Activated CD8-positive, alpha-beta memory T cell treated with anti-CD3 and anti-CD28 coated beads, Interleukin-2, amount 50 U/mL, for 1 hour (primary cell): ENCODE measurements around the gene LGI4.
"Not testable (repeated sequence)": the region's sequence is repeated elsewhere in the genome, so short reads cannot be mapped to it uniquely, and the experiment has no call there.

Source experiments
- DNase-seq: peaks from one replicate; pipeline ENCODE4 v3.0.0-alpha.2; 2020; ENCODE audit errors: extremely low read depth

LGI4 gene

DNA sequence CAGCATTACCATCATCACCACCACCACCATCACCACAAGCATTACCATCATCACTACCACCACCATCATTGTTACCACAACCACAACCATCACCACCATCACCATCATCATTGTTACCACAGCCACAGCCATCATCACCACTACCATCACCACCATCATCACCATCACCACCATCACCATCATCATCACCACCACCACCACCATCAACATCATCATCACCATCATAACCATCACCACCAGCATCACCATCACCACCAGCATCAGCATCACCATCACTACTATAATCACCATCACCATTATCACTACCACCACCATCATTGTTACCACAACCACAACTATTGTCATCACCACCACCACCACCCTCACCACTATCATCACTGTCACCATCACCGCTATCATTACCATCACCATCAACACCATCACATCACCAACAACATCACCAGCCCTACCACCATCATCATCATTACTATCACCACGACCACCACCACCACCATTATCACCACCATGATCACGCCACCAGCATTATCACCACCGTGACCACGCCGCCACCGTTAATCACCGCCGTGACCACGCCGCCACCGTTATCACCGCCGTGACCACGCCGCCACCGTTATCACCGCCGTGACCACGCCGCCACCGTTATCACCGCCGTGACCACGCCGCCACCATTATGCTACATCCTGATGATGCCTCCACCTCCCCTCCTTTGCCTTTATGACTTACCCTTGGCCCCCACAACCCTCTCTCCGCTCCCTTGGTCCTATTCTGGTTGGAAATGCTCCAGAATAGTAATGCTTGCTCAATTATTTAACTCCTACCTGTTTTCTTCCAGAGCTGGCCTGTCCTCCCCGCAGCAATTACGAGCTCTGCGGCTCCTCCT lies 29.2 kb downstream of the LGI4 start:
- no peak for DNase-seq

GRCh38 chr19:35105047-35105410 lies 29.8 kb downstream of the LGI4 start:
- no peak for DNase-seq

DNA sequence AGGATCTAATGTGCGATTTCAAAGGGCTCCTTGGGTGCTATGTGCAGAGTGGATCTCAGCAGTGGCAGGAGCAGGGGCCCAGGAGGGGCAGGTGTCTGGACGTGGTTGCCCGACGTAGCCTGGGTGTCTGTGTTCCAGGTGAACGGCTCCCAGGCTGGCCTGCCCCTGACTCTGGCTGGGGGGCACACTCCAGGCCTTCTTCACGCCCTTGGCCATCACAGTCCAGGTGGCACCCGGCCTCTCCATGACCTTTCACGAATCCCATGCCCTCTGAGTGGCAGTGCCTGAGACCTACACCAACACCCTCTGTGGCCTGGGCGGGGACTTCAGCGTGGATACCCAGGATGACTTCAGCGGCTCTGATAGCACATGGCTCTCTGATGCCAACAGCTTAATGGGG lies 30.5 kb downstream of the LGI4 start:
- DNase-seq, result no peak

DNA sequence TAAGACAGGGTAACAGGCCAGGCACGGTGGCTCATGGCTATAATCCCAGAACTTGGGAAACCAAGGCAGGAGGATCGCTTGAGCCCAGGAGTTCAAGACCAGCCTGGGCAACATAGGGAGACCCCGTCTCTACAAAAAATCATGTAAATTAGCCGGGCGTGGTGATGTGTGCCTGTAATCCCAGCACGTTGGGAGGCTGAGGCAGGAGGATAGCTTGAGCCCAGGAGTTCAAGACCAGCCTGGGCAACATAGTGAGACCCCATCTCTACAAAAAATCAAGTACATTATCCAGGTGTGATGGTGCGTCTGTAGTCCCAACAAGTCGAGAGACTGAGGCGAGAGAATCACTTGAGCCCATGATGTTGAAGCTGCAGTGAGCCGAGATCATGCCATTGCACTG lies 31.2 kb downstream of the LGI4 start:
- DNase-seq, result not testable (repeated sequence)

DNA sequence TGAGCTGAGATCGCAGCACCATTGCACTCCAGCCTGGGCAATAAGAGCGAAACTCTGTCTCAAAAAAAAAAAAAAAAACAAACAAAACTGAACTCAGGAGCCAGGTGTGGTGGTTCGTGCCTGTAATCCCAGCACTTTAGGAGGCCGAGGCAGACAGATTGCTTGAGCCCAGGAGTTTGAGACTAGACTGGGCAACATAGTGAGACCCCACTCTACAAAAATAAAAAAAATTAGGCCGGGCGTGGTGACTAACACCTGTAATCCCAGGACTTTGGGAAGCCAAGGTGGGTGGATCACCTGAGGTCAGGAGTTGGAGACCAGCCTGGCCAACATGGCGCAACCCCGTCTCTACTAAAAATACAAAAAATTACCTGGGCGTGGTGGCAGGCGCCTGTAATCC lies 32.9 kb downstream of the LGI4 start:
- not testable (repeated sequence) for DNase-seq

- no peak for DNase-seq
Observed at GRCh38 chr19:35100588-35101533, 34.0 kb downstream of the LGI4 start.

DNA sequence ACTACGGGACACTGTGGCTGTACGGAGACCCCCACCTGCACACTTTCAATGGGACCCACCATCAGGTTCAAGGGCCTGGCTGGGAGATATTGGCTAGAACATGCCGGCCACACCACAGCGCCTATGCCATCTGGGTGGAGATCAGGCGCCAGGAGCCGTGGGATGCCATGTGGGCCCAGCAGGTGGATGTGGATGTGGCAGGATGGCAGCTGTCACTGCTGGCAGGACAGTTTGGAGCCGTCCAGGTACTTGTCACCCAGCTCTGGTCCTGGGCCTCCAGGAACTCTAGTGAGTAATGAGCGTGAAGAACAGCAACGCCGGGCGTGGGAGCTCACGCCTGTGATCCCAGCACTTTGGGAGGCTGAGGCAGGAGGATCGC lies 35.0 kb downstream of the LGI4 start:
- no peak for DNase-seq

GRCh38 chr19:35099155-35099896 lies 35.5 kb downstream of the LGI4 start:
- no peak for DNase-seq

DNA sequence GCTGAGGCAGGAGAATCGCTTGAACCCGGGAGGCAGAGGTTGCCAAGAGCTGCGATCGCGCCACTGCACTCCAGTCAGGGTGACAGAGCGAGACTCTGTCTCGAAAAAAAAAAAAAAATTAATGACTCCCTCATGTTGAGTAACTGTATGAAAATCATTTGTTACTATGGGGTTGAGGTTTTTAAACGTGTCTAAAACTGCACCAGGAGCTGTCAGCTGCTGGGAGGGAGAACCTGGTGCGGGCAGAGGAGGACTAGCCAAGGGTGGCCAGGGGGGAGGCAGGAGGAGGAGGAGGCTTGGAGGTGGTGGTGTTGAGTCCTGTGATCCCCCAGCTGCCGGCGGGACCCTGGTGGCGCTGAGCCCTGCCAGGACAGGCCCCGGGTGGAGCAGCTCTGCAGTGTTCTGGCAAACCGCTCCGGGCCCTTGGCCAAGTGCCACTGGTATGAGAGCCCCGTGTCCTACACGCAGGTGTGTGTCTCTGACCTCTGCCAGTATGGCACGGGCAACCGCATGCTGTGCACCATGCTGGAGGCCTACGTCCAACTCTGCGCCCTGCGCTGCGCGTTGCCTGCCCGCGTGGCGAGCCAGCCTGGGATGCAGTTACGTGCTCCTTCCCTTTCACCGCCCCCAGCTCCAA lies 36.3 kb downstream of the LGI4 start:
- no peak for DNase-seq

GRCh38 chr19:35095667-35096368 lies 39.0 kb downstream of the LGI4 start:
- DNase-seq, result no peak

- DNase-seq, result no peak
Observed at GRCh38 chr19:35094656-35095055, 40.2 kb downstream of the LGI4 start.

GRCh38 chr19:35093941-35094647 lies 40.8 kb downstream of the LGI4 start:
- no peak for DNase-seq

DNA sequence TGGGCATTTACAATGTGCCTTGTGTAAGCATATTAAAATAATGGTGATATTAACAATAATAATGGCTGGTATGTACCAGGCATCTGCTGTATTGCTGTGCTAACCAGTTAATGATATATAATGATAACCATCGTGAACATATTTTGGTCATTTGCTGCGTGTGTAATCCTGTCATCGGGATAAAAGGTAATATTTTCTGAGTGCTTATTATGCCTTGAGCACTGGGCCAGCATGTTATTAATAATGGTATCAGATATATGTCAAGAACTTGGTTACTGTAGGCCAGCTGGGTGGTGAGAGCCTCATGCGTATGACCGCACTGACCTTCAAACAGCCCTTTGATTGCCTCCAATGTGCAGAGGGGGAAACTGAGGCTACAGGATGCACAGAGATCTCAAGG lies 41.4 kb downstream of the LGI4 start:
- DNase-seq, result no peak

DNA sequence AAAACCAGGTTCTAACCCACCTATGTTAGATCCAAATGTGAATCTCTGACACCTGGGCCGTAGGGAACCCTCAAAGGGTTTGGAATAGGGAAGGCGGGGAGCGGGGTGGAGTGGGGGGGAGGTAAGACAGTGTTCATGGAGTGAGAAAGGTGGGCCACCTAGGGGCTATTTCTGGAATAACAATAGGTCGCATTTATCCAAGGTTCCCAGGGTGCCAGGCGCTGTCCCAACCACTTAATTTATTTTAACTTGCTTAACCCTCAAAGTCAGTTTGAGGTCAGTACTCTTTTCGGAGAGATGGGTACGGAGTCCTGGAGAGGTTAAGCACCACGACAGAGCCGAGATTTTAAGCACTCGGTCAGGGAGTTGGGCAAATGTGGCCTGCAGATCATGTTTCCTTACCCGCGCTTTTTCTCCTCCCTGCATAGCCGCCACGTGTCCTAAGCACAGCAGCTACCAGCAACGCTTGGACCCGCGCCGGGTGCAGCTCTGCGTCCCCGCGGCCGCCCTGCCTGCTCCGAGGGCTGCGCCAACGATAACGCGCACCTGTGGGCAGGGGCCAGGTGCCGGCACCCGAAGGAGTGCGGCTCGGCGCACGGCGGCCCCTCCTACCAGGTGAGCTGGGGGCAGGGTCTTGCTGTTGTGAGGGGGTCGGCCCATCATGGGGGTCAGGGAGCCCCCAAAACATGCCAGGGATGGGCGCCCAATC lies 44.2 kb downstream of the LGI4 start:
- no peak for DNase-seq

DNA sequence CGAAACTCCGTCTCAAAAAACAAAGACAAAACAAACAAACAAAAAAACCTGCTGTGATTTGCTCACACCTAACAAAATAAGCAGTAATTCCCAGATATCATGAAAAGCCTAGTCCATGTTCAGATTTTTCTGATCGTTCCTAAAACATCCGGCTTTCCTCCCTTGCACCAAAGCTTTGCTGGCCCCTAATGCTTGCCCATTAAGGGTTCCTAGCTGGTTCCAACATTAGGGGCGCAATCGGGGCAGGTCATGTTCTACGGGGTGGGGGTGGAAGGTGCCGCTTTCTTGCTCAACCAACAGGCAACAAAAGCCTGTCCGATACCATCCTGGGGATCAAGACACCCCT lies 44.7 kb downstream of the LGI4 start:
- no peak for DNase-seq

- no peak for DNase-seq
Observed at GRCh38 chr19:35089554-35089953, 45.3 kb downstream of the LGI4 start.

GRCh38 chr19:35088131-35088913 lies 46.5 kb downstream of the LGI4 start:
- DNase-seq, result no peak

DNA sequence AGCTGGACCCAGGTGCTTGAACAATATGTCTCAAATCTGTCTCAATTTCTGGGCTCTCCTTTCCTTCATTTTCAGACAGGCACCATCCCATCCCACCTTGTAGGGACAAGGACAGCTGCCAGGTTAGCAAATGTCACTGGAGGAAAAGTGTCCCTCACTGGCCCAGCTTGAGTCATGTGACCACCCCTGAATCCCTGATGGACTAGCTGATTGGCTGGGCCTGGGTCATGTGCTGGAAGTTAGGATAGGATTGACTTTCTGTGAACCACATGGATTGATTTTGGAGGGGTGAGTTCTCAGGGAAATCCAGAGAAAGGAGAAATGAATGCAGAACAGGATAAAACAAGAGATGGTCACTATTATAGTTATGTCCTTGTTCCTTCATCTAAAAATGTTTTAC lies 47.5 kb downstream of the LGI4 start:
- DNase-seq, result no peak

- no peak for DNase-seq
Observed at GRCh38 chr19:35086455-35086854, 48.4 kb downstream of the LGI4 start.
